Endothelial cell of umbilical vein (primary cell): ENCODE measurements around the gene DDX54. TPM values are rescaled to one million over a fixed set of nuclear protein-coding genes. Genes with fewer than 3 reads are reported as not detected.

Experiments
- BruUV-seq: library from RNA; stranded (reverse); fragments of 400-500 nt; replicated peaks from 2 replicates; lab custom pipeline; 2021; lab: Mats Ljungman, UMichigan
- CTCF ChIA-PET: fragments of 300-600, 350-600 bp; sonication (Branson Sonifier 250); formaldehyde crosslinking; loops from one replicate; lab custom pipeline; 2021; ENCODE audit warnings: antibody characterized with exemption, inconsistent platforms; lab: Charles Lee
- POLR2A ChIA-PET: fragments of 300-600, 350-600 bp; sonication (Branson Sonifier 250); formaldehyde crosslinking; loops from one replicate; lab custom pipeline; 2021; ENCODE audit warnings: antibody characterized with exemption, inconsistent platforms; lab: Charles Lee
- DNase-seq: peaks from one replicate; pipeline ENCODE4 v3.0.0-alpha.2; 2011; ENCODE audit warnings: low read depth, low spot score
- FAIRE-seq: peaks from 2 replicates; lab custom pipeline; 2011; peaks lifted over from hg19 to GRCh38; lab: Jason Lieb, UNC
- H2AFZ ChIP-seq: 2 replicates; pipeline ENCODE4 v1.6.0; 2012; ENCODE audit warnings: low read depth, low read length, control low read depth, inconsistent platforms
- H3K27ac ChIP-seq: 2 replicates; pipeline ENCODE4 v1.5.1; 2011; ENCODE audit warnings: low read depth, mild to moderate bottlenecking, control low read depth, low read length, moderate library complexity; ENCODE audit not compliant: insufficient read depth
- H3K27me3 ChIP-seq, 2 experiments: 2 replicates each; pipeline versions ENCODE4 v1.6.0 to v1.6.1; 2011; ENCODE audit warnings: low read length in 2 of 2, mixed read lengths in 1 of 2; ENCODE audit not compliant: control insufficient read depth in 2 of 2, insufficient read depth in 2 of 2
- H3K36me3 ChIP-seq, 2 experiments: 2 replicates in 1 of 2; 3 replicates in 1 of 2; pipeline ENCODE4 v1.5.1; 2011; ENCODE audit warnings: low read length in 2 of 2, mild to moderate bottlenecking in 1 of 2, moderate library complexity in 1 of 2; ENCODE audit not compliant: control insufficient read depth in 2 of 2, insufficient read depth in 2 of 2; ENCODE audit errors: extremely low read depth in 1 of 2
- H3K4me1 ChIP-seq: 3 replicates; pipeline ENCODE4 v1.5.1; 2011; ENCODE audit warnings: mild to moderate bottlenecking, low read length; ENCODE audit not compliant: control insufficient read depth, insufficient read depth; ENCODE audit errors: extremely low read depth
- H3K4me2 ChIP-seq: 2 replicates; pipeline ENCODE4 v1.6.1; 2011; ENCODE audit warnings: low read length, control low read depth, mixed read lengths; ENCODE audit not compliant: insufficient read depth
- H3K4me3 ChIP-seq, 3 experiments: fragments of 200-600 bp in 1 of 3; sonication (generic), shearing (Covaris generic) in 1 of 3; replicated peaks in 1 of 3; 2 replicates each; pipeline ENCODE4 v1.5.1; 2011 to 2016; ENCODE audit warnings: control low read depth in 3 of 3, low read length in 3 of 3, mild to moderate bottlenecking in 2 of 3, inconsistent platforms in 1 of 3, low read depth in 1 of 3, moderate library complexity in 1 of 3; ENCODE audit not compliant: insufficient read depth in 1 of 3
- H3K79me2 ChIP-seq: 2 replicates; pipeline ENCODE4 v1.6.0; 2012; ENCODE audit warnings: low read length, inconsistent platforms; ENCODE audit not compliant: control insufficient read depth, insufficient read depth
- H3K9ac ChIP-seq: replicated peaks from 2 replicates; pipeline ENCODE3; 2011; ENCODE audit warnings: low read length, control low read depth; ENCODE audit not compliant: insufficient read depth; ENCODE audit errors: extremely low read depth
- H3K9me1 ChIP-seq: replicated peaks from 3 replicates; pipeline ENCODE4 v1.6.0; 2011; ENCODE audit warnings: mild to moderate bottlenecking, low read length; ENCODE audit not compliant: control insufficient read depth, insufficient read depth; ENCODE audit errors: extremely low read depth
- H3K9me3 ChIP-seq: replicated peaks from 2 replicates; pipeline ENCODE4 v1.5.1; 2012; ENCODE audit warnings: low read length, inconsistent platforms; ENCODE audit not compliant: control insufficient read depth, insufficient read depth
- H4K20me1 ChIP-seq: replicated peaks from 2 replicates; pipeline ENCODE3; 2011; ENCODE audit warnings: mild to moderate bottlenecking, low read length; ENCODE audit not compliant: control insufficient read depth, insufficient read depth; ENCODE audit errors: extremely low read depth
- CTCF ChIP-seq, 2 donors: IDR thresholded peaks; 1 replicate in 1 of 2; 2 replicates in 1 of 2; pipeline ENCODE4 v1.5.1; 2011; ENCODE audit warnings: low read length in 2 of 2, mild to moderate bottlenecking in 2 of 2, moderate library complexity in 2 of 2, control low read depth in 1 of 2, inconsistent platforms in 1 of 2, low read depth in 1 of 2; ENCODE audit not compliant: insufficient read depth in 1 of 2; ENCODE audit errors: extremely low read depth in 1 of 2
- EZH2 ChIP-seq: IDR thresholded peaks from 2 replicates; pipeline ENCODE4 v1.6.1; 2012; ENCODE audit warnings: borderline replicate concordance, low read depth, mild to moderate bottlenecking, moderate library complexity, low read length, inconsistent platforms; ENCODE audit not compliant: severe bottlenecking
- FOS ChIP-seq: IDR thresholded peaks from 2 replicates; pipeline ENCODE4 v1.6.1; 2011; ENCODE audit warnings: mild to moderate bottlenecking, low read length, moderate library complexity, borderline replicate concordance; ENCODE audit not compliant: insufficient read depth
- GATA2 ChIP-seq: IDR thresholded peaks from 2 replicates; pipeline ENCODE4 v1.7.0; 2011; ENCODE audit warnings: low read depth, mild to moderate bottlenecking, moderate library complexity, mixed read lengths, low read length; ENCODE audit not compliant: insufficient read length, insufficient read depth
- JUN ChIP-seq: IDR thresholded peaks from 2 replicates; pipeline ENCODE4 v1.6.1; 2011; ENCODE audit warnings: borderline replicate concordance, low read depth; ENCODE audit not compliant: insufficient read length, insufficient read depth
- MAX ChIP-seq: IDR thresholded peaks from 2 replicates; pipeline ENCODE4 v1.6.1; 2011; ENCODE audit not compliant: insufficient read depth, insufficient read length
- MYC ChIP-seq: IDR thresholded peaks from one replicate; pipeline ENCODE4 v1.6.1; 2011; ENCODE audit warnings: mild to moderate bottlenecking, low read depth, low read length
- POLR2A ChIP-seq: IDR thresholded peaks from 2 replicates; pipeline ENCODE4 v1.6.1; 2012; ENCODE audit warnings: low read depth, mild to moderate bottlenecking, control low read depth, low read length
- POLR2AphosphoS5 ChIP-seq: IDR thresholded peaks from 2 replicates; pipeline ENCODE4 v1.6.1; 2012; ENCODE audit warnings: low read depth, mild to moderate bottlenecking, control low read depth, low read length, moderate library complexity; ENCODE audit not compliant: insufficient read depth
- dilution Hi-C: fragments of 300-500 bp; cut with MboI; formaldehyde crosslinking; loops from one replicate; pipeline ENCODE4 v1.15.0; 2019; ENCODE audit warnings: low sequenced_read_pairs; ENCODE audit not compliant: extremely low pct_ligation_motif_present
- intact Hi-C: fragments of 100-400 bp; cut with micrococcal nuclease; formaldehyde crosslinking; loops from one replicate; pipeline ENCODE4 v1.10.0; 2022
- polyA plus RNA-seq, 4 experiments: library from polyadenylated mRNA; depleted of rRNA in 3 of 4; stranded (reverse) in 3 of 4; unstranded in 1 of 4; fragments of >200 nt; gene quantifications; 2 replicates each; pipeline versions ENCODE4 v1.2.1 to v1.2.3, GENCODE V29; 2011 to 2012; ENCODE audit warnings: missing spikeins in 1 of 4
- total RNA-seq: library from RNA; stranded (reverse); gene quantifications from 2 replicates; pipeline ENCODE4 v1.2.3, GENCODE V29; 2021

The DDX54 gene
- total and polyA plus RNA-seq, 2 donors (not counting 3 experiments of a cell fraction or from before 2014, with no cell fraction given) = 54.1 to 90.0 TPM

GRCh38 chr12:113196582-113196981, 11.3 kb upstream of the DDX54 start:
- ChIA-PET POLR2A (no interaction called here), CTCF (interaction anchor here (0.9 to 4.1 kb wide), 7 partner anchors 9 to 265 kb away, joined by 3 to 22 read pairs (median 6); partner anchors contain the start of gene RITA1)
- dilution Hi-C loops = no loop called here

More at GRCh38 chr12:113196582-113196981, 11.3 kb upstream of the DDX54 start:
- peaks cover 23% of the 10 kb centered on the region for H3K4me1 ChIP-seq
- H3K9me1 ChIP-seq = no peaks in the 10 kb centered on the region
- intact Hi-C loops = loop anchor here (2.0 kb wide), 1 partner anchor 42 kb away; no protein-coding TSS in a partner anchor
- BruUV-seq = no TSS peak
- H3K79me2 ChIP-seq = no peaks in the 10 kb centered on the region
- FAIRE-seq (no peak), DNase-seq (no peak)
- H3K4me2 ChIP-seq = no peak overlapping the region
- no peaks in the 10 kb centered on the region for H4K20me1 ChIP-seq
- H3K27ac ChIP-seq = no peak overlapping the region
- H3K9ac ChIP-seq = no peak overlapping the region
- peaks cover 0 to 5% of the 10 kb centered on the region in 2 experiments for H3K36me3 ChIP-seq
- H2AFZ ChIP-seq = no peak overlapping the region
- H3K4me3 ChIP-seq = no peak overlapping the region
- H3K27me3 ChIP-seq = no peaks in the 10 kb centered on the region
- no peaks in the 10 kb centered on the region for H3K9me3 ChIP-seq
- TF ChIP-seq POLR2AphosphoS5 (no peak), MAX (no peak), MYC (no peak), FOS (no peak), POLR2A (no peak), JUN (no peak), CTCF (IDR thresholded peaks at IDR 0.05; ENCODE audit: extremely low read depth in 1 of 2, insufficient read depth in 1 of 2, low read depth in 1 of 2, low read length in 2 of 2) (no peak), GATA2 (no peak), EZH2 (no peak)
